Mucosa of descending colon (tissue), 3 donors: Measurements from ENCODE around the gene MYLK2. TPM values are rescaled to one million over a fixed set of nuclear protein-coding genes. Genes with fewer than 3 reads are reported as not detected.
"Not testable (repeated sequence)": the region's sequence is repeated elsewhere in the genome, so short reads cannot be mapped to it uniquely, and the experiment has no call there.

Experiments
- ATAC-seq: fragments of 200-7000 bp; cut with Tn5 transposase; one replicate; pipeline ENCODE4 v1.9.1; 2020; ENCODE audit warnings: mild to moderate bottlenecking, moderate library complexity
- DNase-seq, 3 donors: peaks; one replicate each; pipeline ENCODE4 v3.0.0-alpha.2; 2020
- H3K36me3 ChIP-seq: fragments of 200-600 bp; one replicate; pipeline ENCODE4 v1.8.0; 2021; ENCODE audit warnings: low read depth, mild to moderate bottlenecking
- H3K4me1 ChIP-seq: fragments of 200-600 bp; one replicate; pipeline ENCODE4 v1.8.0; 2021; ENCODE audit warnings: low read depth, mild to moderate bottlenecking
- H3K4me3 ChIP-seq: fragments of 200-600 bp; one replicate; pipeline ENCODE4 v1.8.0; 2021; ENCODE audit warnings: mild to moderate bottlenecking
- H3K9me3 ChIP-seq: fragments of 200-600 bp; one replicate; pipeline ENCODE4 v1.8.0; 2021; ENCODE audit warnings: mild to moderate bottlenecking
- intact Hi-C, 2 donors: fragments of 100-400 bp; cut with DNase I in 1 of 2; cut with micrococcal nuclease in 1 of 2; formaldehyde crosslinking; loops; one replicate each; pipeline versions ENCODE4 v1.11.0 to v1.11.1; 2022; cut with DNase I, micrococcal nuclease
- total RNA-seq, 3 donors: library from RNA; stranded (reverse); fragmentation: NEBNext Ultra II Directional in 2 of 3; extraction: Animal tissue kit (Norgen Biotek cat#: 25700) in 2 of 3; gene quantifications; one replicate each; pipeline versions ENCODE4 v1.2.1 to v1.2.4, GENCODE V29; 2021 to 2023
- TF ChIP-seq, protein P1 (sequence below): fragments of 200-600 bp; IDR thresholded peaks from one replicate; pipeline ENCODE4 v1.8.0; 2022; ENCODE audit warnings: antibody characterized with exemption, mild to moderate bottlenecking
- donor health status: DM: no; HTN: no; CAD: no; lungs with moderate emphysema.
- donor health status: DM: no; HTN: no; CAD: no.
- donor health status: DM: no; HTN: yes; CAD: no.

MYLK2 gene
- total RNA-seq, 3 donors from 2014 or later = 0.09 to 0.31 TPM; not detected in 1

- no peak for DNase-seq
- Histone ChIP-seq H3K36me3 (no peaks in the 10 kb centered on the region), H3K4me3 (no peak overlapping the region), H3K9me3 (no peaks in the 10 kb centered on the region), H3K4me1 (no peaks in the 10 kb centered on the region)
- ATAC-seq = no peak
- TF ChIP-seq, protein P1, sequence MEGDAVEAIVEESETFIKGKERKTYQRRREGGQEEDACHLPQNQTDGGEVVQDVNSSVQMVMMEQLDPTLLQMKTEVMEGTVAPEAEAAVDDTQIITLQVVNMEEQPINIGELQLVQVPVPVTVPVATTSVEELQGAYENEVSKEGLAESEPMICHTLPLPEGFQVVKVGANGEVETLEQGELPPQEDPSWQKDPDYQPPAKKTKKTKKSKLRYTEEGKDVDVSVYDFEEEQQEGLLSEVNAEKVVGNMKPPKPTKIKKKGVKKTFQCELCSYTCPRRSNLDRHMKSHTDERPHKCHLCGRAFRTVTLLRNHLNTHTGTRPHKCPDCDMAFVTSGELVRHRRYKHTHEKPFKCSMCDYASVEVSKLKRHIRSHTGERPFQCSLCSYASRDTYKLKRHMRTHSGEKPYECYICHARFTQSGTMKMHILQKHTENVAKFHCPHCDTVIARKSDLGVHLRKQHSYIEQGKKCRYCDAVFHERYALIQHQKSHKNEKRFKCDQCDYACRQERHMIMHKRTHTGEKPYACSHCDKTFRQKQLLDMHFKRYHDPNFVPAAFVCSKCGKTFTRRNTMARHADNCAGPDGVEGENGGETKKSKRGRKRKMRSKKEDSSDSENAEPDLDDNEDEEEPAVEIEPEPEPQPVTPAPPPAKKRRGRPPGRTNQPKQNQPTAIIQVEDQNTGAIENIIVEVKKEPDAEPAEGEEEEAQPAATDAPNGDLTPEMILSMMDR = no peak
- intact Hi-C loops = loop anchor here in 1 of 2 donors (5.0 kb wide), 1 partner anchor 213 kb away; no protein-coding TSS in a partner anchor
Observed at GRCh38 chr20:31824125-31824485, 4.9 kb downstream of the MYLK2 start.

DNA sequence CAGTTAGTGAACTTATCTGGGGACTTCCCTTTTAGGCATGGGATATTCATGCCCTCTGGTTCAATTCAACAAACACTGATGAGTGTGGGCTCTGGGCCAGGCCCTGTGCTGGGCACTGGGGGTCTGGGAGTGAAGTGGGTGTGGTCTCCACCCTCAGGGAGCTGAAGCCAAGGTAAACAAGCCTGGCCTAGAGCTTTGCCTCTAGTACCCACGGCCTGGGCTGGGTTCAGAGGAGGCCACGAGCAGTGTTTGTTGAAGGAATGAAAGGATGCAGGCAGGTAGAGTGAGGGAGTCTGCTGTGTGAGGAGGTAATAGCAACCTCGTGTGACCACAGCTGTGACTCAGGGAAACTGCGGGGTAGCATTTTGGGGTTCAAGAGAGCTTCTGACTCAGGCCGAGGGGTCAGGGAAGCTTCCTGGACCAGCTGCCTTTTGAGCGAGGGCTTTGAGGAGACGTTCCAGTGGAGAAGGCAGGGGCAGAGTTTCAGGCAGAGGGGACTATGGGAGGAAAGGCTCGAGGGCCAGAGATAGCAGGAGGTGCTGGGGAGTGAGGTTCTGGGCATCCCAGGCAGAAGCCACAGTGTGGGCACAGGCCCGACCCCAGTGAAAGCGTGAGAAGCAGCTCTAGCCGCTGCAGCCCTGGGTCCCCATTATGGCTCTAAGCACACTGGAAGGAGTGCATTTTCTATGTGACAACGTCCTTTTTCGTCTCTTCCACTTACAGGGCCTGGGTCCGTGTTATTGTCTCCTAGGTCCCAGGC is 5.6 kb downstream of the MYLK2 start:
- DNase-seq = no peak
- Histone ChIP-seq H3K9me3 (no peaks in the 10 kb centered on the region), H3K36me3 (no peaks in the 10 kb centered on the region), H3K4me3 (no peak overlapping the region), H3K4me1 (no peaks in the 10 kb centered on the region)
- no peak for ATAC-seq
- TF ChIP-seq, protein P1 = no peak
- intact Hi-C loops = loop anchor here in 1 of 2 donors (5.0 kb wide), 1 partner anchor 213 kb away; no protein-coding TSS in a partner anchor

DNA sequence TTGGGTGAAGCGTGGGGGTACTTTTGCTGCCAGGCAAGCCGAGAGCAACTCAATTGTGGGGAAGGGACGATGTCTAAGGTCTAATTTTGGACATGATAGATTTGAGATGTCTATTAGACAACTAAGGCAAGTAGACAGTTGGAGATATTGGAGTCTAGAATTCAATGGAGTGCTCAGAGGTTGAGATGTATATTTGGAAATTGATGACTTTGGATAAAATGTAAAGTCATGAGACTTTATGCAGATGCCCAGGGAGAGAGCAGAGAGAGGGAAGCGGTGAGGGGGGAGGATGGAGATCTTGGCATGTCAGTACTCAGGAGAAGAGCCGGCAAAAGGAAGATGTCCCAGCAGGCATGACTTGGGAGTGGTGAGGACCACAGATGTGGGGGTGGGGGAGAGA is 6.9 kb downstream of the MYLK2 start:
- no peaks in the 10 kb centered on the region for H3K9me3 ChIP-seq
- intact Hi-C loops = no loop called here
- no peak overlapping the region for H3K4me3 ChIP-seq
- H3K36me3 ChIP-seq = no peaks in the 10 kb centered on the region
- TF ChIP-seq, protein P1 = no peak
- H3K4me1 ChIP-seq = no peaks in the 10 kb centered on the region
- no peak for ATAC-seq
- DNase-seq = no peak

GRCh38 chr20:31827059-31827458 is 7.9 kb downstream of the MYLK2 start:
- Histone ChIP-seq H3K4me3 (no peak overlapping the region), H3K9me3 (no peaks in the 10 kb centered on the region), H3K4me1 (no peaks in the 10 kb centered on the region), H3K36me3 (no peaks in the 10 kb centered on the region)
- no peak for ATAC-seq
- intact Hi-C loops = no loop called here
- DNase-seq = no peak
- TF ChIP-seq, protein P1 = no peak

DNA sequence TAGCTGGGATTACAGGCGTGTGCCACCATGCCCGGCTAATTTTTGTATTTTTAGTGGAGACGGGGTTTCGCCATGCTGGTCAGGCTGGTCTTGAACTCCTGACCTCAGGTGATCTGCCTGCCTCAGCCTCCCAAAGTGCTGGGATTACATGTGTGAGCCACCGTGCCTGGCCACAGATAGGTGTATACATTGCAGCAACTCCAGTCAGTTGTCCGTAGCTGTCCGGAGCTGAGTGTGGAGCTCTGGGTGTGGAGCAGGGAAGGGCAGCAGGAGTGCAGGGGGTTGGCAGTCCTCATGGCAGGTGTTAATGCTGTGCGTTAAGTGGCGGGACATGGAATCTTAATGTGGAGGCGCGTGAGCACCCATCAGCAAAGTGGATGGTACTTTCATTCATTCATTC is 8.9 kb downstream of the MYLK2 start:
- H3K36me3 ChIP-seq, H3K4me3 ChIP-seq, ATAC-seq, H3K4me1 ChIP-seq, DNase-seq, H3K9me3 ChIP-seq, intact Hi-C loops: not testable (repeated sequence)

DNA sequence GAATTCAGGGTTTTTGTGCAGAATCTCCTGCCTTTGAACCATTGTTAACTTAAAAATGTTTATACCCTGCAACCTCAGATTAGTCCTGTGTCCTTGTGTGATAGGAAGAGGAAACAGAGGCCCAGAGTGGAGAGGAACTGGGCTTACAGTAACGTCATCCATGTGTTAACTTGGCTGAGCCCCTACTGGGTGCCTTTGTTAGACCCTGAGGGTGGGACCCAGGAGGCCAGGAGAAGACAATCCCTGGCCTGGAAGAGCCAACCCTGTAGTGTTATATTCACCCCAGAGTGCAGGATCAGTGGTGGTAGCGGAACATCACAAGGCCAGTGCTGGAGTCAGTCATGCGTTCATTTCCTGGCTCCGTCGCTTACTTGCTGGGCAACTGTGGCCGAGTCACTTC is 10.6 kb downstream of the MYLK2 start:
- intact Hi-C loops = no loop called here
- H3K36me3 ChIP-seq = no peaks in the 10 kb centered on the region
- no peaks in the 10 kb centered on the region for H3K4me1 ChIP-seq
- TF ChIP-seq, protein P1 = no peak
- no peak overlapping the region for H3K4me3 ChIP-seq
- H3K9me3 ChIP-seq = no peaks in the 10 kb centered on the region
- ATAC-seq (no peak), DNase-seq (no peak)
